Uterus (tissue), 4 donors: ENCODE results near the gene FAM174C. TPM values are rescaled to one million over a fixed set of nuclear protein-coding genes. Genes with fewer than 3 reads are reported as not detected.

Source experiments
- DNase-seq, 2 donors: peaks; one replicate each; pipeline ENCODE4 v3.0.0-alpha.2; 2019 to 2020
- H3K27ac ChIP-seq, 2 donors: fragments of 200-600 bp; sonication (generic); 1 replicate in 1 of 2; 2 replicates in 1 of 2; pipeline ENCODE4 v1.5.1; 2016 to 2018
- H3K27me3 ChIP-seq, 2 donors: fragments of 200-600 bp; sonication (generic); one replicate each; pipeline ENCODE4 v1.5.1; 2018 to 2019; ENCODE audit warnings: control low read depth in 1 of 2
- H3K36me3 ChIP-seq, 2 donors: fragments of 200-600 bp; sonication (generic); one replicate each; pipeline ENCODE4 v1.5.1; 2019; ENCODE audit warnings: control low read depth in 1 of 2
- H3K4me1 ChIP-seq, 2 donors: fragments of 200-600 bp; sonication (generic); one replicate each; pipeline ENCODE4 v1.5.1; 2018 to 2019; ENCODE audit warnings: control low read depth in 1 of 2
- H3K4me3 ChIP-seq, 2 donors: fragments of 200-600 bp; sonication (generic); 1 replicate in 1 of 2; 2 replicates in 1 of 2; pipeline ENCODE4 v1.5.1; 2018 to 2019; ENCODE audit warnings: mild to moderate bottlenecking in 1 of 2
- H3K9me3 ChIP-seq, 2 donors: fragments of 200-600 bp; sonication (generic); one replicate each; pipeline ENCODE4 v1.5.1; 2019; ENCODE audit warnings: control low read depth in 1 of 2
- CTCF ChIP-seq, 4 experiments: fragments of 200-600 bp in 2 of 4; fragments of 450-650 bp in 2 of 4; sonication (generic) in 2 of 4; IDR thresholded peaks; one replicate each; pipeline ENCODE4 v1.5.1; 2016 to 2019; ENCODE audit warnings: antibody characterized with exemption in 4 of 4, mild to moderate bottlenecking in 2 of 4, moderate library complexity in 1 of 4
- POLR2A ChIP-seq, 2 donors: fragments of 450-650 bp; IDR thresholded peaks; one replicate each; pipeline ENCODE4 v1.6.1; 2016; ENCODE audit warnings: antibody characterized with exemption in 2 of 2, mild to moderate bottlenecking in 1 of 2, moderate library complexity in 1 of 2
- intact Hi-C: fragments of 100-400 bp; cut with DNase I; formaldehyde crosslinking; loops from one replicate; pipeline ENCODE4 v1.15.1; 2023; ENCODE audit warnings: low total_unique reads
- total RNA-seq, 4 donors: library from RNA; depleted of rRNA in 3 of 4; stranded (reverse); fragments of >200 nt in 3 of 4; gene quantifications; one replicate each; pipeline versions ENCODE4 v1.1.0 to v1.2.4, GENCODE V29; 2014 to 2023
- donor health status: DM: yes; HTN: yes; CAD: no.

The FAM174C gene
- total RNA-seq, 4 donors from 2014 or later, result 2.1 to 24.3 (median 7.1) TPM

- Histone ChIP-seq H3K4me3 (peak overlapping the region; percentile 48 to 59), H3K4me1 (peaks cover 24 to 61% of the 10 kb centered on the region in 2 donors), H3K27me3 (no peaks in the 10 kb centered on the region), H3K36me3 (no peaks in the 10 kb centered on the region), H3K9me3 (no peaks in the 10 kb centered on the region), H3K27ac (peak overlapping the region; percentile 94 to 95)
- TF ChIP-seq CTCF (IDR thresholded peaks at IDR 0.05) (no peak), POLR2A (IDR thresholded peaks at IDR 0.05) (no peak)
- no peak for DNase-seq
- intact Hi-C loops, result no loop called here
Measured at GRCh38 chr19:1261538-1261797, 13.9 kb upstream of the FAM174C start.

- H3K27me3 ChIP-seq, result no peaks in the 10 kb centered on the region
- TF ChIP-seq CTCF (IDR thresholded peaks at IDR 0.05), result no peak
- TF ChIP-seq POLR2A (IDR thresholded peaks at IDR 0.05), result peak in 1 of 2 donors; percentile 52
Measured at GRCh38 chr19:1261798-1262622, 13.3 kb upstream of the FAM174C start.

GRCh38 chr19:1262623-1263123 is 12.7 kb upstream of the FAM174C start:
- Histone ChIP-seq H3K36me3 (no peaks in the 10 kb centered on the region), H3K27me3 (no peaks in the 10 kb centered on the region), H3K27ac (peak overlapping the region; percentile 94 to 95), H3K4me1 (peaks cover 30 to 62% of the 10 kb centered on the region in 2 donors), H3K4me3 (no peak overlapping the region), H3K9me3 (no peaks in the 10 kb centered on the region)
- peak in 1 of 2 donors; percentile 46 for DNase-seq
- intact Hi-C loops, result no loop called here
- TF ChIP-seq POLR2A (IDR thresholded peaks at IDR 0.05) (no peak), CTCF (IDR thresholded peaks at IDR 0.05) (no peak)

More at GRCh38 chr19:1261798-1262622, 13.3 kb upstream of the FAM174C start:
- Histone ChIP-seq H3K4me1 (peaks cover 24 to 58% of the 10 kb centered on the region in 2 donors), H3K9me3 (no peaks in the 10 kb centered on the region), H3K27ac (peak overlapping the region; percentile 94 to 95), H3K4me3 (peak overlapping the region; percentile 48 to 59), H3K36me3 (no peaks in the 10 kb centered on the region)
- peak; percentile 89 for DNase-seq
- intact Hi-C loops, result no loop called here

GRCh38 chr19:1263188-1263587 is 12.1 kb upstream of the FAM174C start:
- no peak for TF ChIP-seq CTCF (IDR thresholded peaks at IDR 0.05)
- no peak for TF ChIP-seq POLR2A (IDR thresholded peaks at IDR 0.05)
- Histone ChIP-seq H3K27me3 (no peaks in the 10 kb centered on the region), H3K4me3 (no peak overlapping the region), H3K9me3 (no peaks in the 10 kb centered on the region), H3K36me3 (no peaks in the 10 kb centered on the region), H3K27ac (peak overlapping the region; percentile 94 to 95), H3K4me1 (peaks cover 35 to 65% of the 10 kb centered on the region in 2 donors)
- intact Hi-C loops, result no loop called here
- DNase-seq, result no peak
